IMR-90 (cell line): ENCODE measurements around the gene PDZD2. TPM values are rescaled to one million over a fixed set of nuclear protein-coding genes. Genes with fewer than 3 reads are reported as not detected.

Experiments
- ATAC-seq: fragments of 200-7000 bp; cut with Tn5 transposase; 2 replicates; pipeline ENCODE4 v1.9.1; 2020; ENCODE audit warnings: low read depth, mild to moderate bottlenecking, moderate library complexity
- BruUV-seq: library from RNA; stranded (reverse); fragments of 400-500 nt; replicated peaks from 2 replicates; lab custom pipeline; 2021; lab: Mats Ljungman, UMichigan
- CTCF ChIA-PET: fragments of 300-600 bp; formaldehyde crosslinking; extraction: SDS; loops from one replicate; lab custom pipeline; 2021; ENCODE audit warnings: antibody characterized with exemption; lab: Yijun Ruan, JAX
- POLR2A ChIA-PET: fragments of 300-600 bp; sonication (Branson Sonifier 250); formaldehyde crosslinking; loops from one replicate; lab custom pipeline; 2022; ENCODE audit warnings: antibody characterized with exemption; ENCODE audit not compliant: unreplicated experiment; lab: Charles Lee
- DNase-seq: peaks from one replicate; pipeline ENCODE4 v3.0.0; 2013
- H2AFZ ChIP-seq: replicated peaks from 2 replicates; pipeline ENCODE3; 2013; ENCODE audit warnings: low read length, mild to moderate bottlenecking; ENCODE audit not compliant: poor library complexity
- H2AK5ac ChIP-seq: 2 replicates; pipeline ENCODE4 v1.6.1; 2013; ENCODE audit warnings: low read depth, low read length, inconsistent platforms
- H2AK9ac ChIP-seq: replicated peaks from 2 replicates; pipeline ENCODE3; 2013; ENCODE audit warnings: mild to moderate bottlenecking, low read depth, low read length, moderate library complexity; ENCODE audit not compliant: poor library complexity
- H2BK120ac ChIP-seq: 2 replicates; pipeline ENCODE4 v1.6.1; 2013; ENCODE audit warnings: low read depth, low read length, inconsistent platforms
- H2BK15ac ChIP-seq: 3 replicates; pipeline ENCODE4 v1.6.1; 2013; ENCODE audit warnings: low read depth, low read length, inconsistent platforms
- H2BK20ac ChIP-seq: 2 replicates; pipeline ENCODE4 v1.6.1; 2013; ENCODE audit warnings: low read depth, mild to moderate bottlenecking, inconsistent platforms, low read length, moderate library complexity
- H2BK5ac ChIP-seq: 2 replicates; pipeline ENCODE4 v1.6.1; 2013; ENCODE audit warnings: mild to moderate bottlenecking, low read depth, low read length, inconsistent platforms; ENCODE audit not compliant: poor library complexity, severe bottlenecking
- H3K14ac ChIP-seq: replicated peaks from 2 replicates; pipeline ENCODE4 v1.6.1; 2013; ENCODE audit warnings: low read depth, low read length, inconsistent platforms
- H3K18ac ChIP-seq: 2 replicates; pipeline ENCODE4 v1.6.1; 2013; ENCODE audit warnings: low read depth, low read length, control low read depth
- H3K23ac ChIP-seq: 2 replicates; pipeline ENCODE4 v1.6.1; 2013; ENCODE audit warnings: low read depth, low read length, inconsistent platforms
- H3K27ac ChIP-seq: 2 replicates; pipeline ENCODE4 v1.5.1; 2013; ENCODE audit warnings: mild to moderate bottlenecking, control low read depth, low read length; ENCODE audit not compliant: insufficient read depth
- H3K27me3 ChIP-seq: 2 replicates; pipeline ENCODE4 v1.6.1; 2013; ENCODE audit warnings: low read length; ENCODE audit not compliant: control insufficient read depth, insufficient read depth
- H3K36me3 ChIP-seq: 2 replicates; pipeline ENCODE4 v1.6.1; 2013; ENCODE audit warnings: low read length, mixed read lengths; ENCODE audit not compliant: control insufficient read depth, insufficient read depth
- H3K4ac ChIP-seq: 2 replicates; pipeline ENCODE4 v1.6.1; 2013; ENCODE audit warnings: low read depth, low read length, inconsistent platforms
- H3K4me1 ChIP-seq: 2 replicates; pipeline ENCODE4 v1.6.1; 2013; ENCODE audit warnings: low read length, mixed read lengths; ENCODE audit not compliant: control insufficient read depth, insufficient read depth
- H3K4me2 ChIP-seq: 2 replicates; pipeline ENCODE4 v1.6.1; 2013; ENCODE audit warnings: low read depth, mild to moderate bottlenecking, control low read depth, low read length, moderate library complexity
- H3K4me3 ChIP-seq: 2 replicates; pipeline ENCODE4 v1.5.1; 2013; ENCODE audit warnings: low read depth, mild to moderate bottlenecking, control low read depth, low read length, moderate library complexity; ENCODE audit not compliant: insufficient read depth
- H3K56ac ChIP-seq: 2 replicates; pipeline ENCODE4 v1.6.1; 2013; ENCODE audit warnings: low read length, inconsistent platforms; ENCODE audit not compliant: insufficient read depth; ENCODE audit errors: extremely low read depth
- H3K79me1 ChIP-seq, 2 experiments: 2 replicates each; pipeline ENCODE4 v1.6.1; 2013; ENCODE audit warnings: low read length in 2 of 2, inconsistent platforms in 1 of 2, low read depth in 1 of 2
- H3K9ac ChIP-seq: 2 replicates; pipeline ENCODE4 v1.6.1; 2013; ENCODE audit warnings: low read depth, low read length, control low read depth
- H3K9me1 ChIP-seq: 2 replicates; pipeline ENCODE4 v1.6.1; 2013; ENCODE audit warnings: low read length, inconsistent platforms; ENCODE audit not compliant: insufficient read depth
- H3K9me3 ChIP-seq: 2 replicates; pipeline ENCODE4 v1.6.1; 2013; ENCODE audit warnings: low read length; ENCODE audit not compliant: control insufficient read depth, insufficient read depth
- H4K20me1 ChIP-seq: 2 replicates; pipeline ENCODE4 v1.6.1; 2013; ENCODE audit warnings: low read length, inconsistent platforms; ENCODE audit not compliant: insufficient read depth
- H4K5ac ChIP-seq: 2 replicates; pipeline ENCODE4 v1.6.1; 2013; ENCODE audit warnings: mild to moderate bottlenecking, low read depth, low read length, control low read depth
- H4K8ac ChIP-seq, 2 experiments: 2 replicates each; pipeline ENCODE4 v1.6.1; 2013; ENCODE audit warnings: low read depth in 2 of 2, low read length in 2 of 2, control low read depth in 1 of 2, inconsistent platforms in 1 of 2
- H4K91ac ChIP-seq: 2 replicates; pipeline ENCODE4 v1.6.1; 2013; ENCODE audit warnings: low read depth, low read length, inconsistent platforms; ENCODE audit not compliant: insufficient read depth
- BHLHE40 ChIP-seq: fragments of 150-350 bp; IDR thresholded peaks from 2 replicates; pipeline ENCODE4 v1.6.1; 2016; ENCODE audit warnings: mild to moderate bottlenecking, low read depth, low read length
- CTCF ChIP-seq: conservative IDR thresholded peaks from 2 replicates; pipeline ENCODE4 v1.5.1; 2012; ENCODE audit warnings: mild to moderate bottlenecking, low read depth, low read length, improper control_type of control experiment
- MAFK ChIP-seq: IDR thresholded peaks from 2 replicates; pipeline ENCODE4 v1.6.1; 2012; ENCODE audit warnings: low read depth, low read length, improper control_type of control experiment
- MXI1 ChIP-seq: IDR thresholded peaks from 2 replicates; pipeline ENCODE4 v1.6.1; 2012; ENCODE audit warnings: low read depth, mild to moderate bottlenecking, low read length, moderate library complexity, borderline replicate concordance
- RCOR1 ChIP-seq: IDR thresholded peaks from 2 replicates; pipeline ENCODE4 v1.6.1; 2012; ENCODE audit warnings: mild to moderate bottlenecking, low read length, improper control_type of control experiment; ENCODE audit not compliant: insufficient replicate concordance
- RFX5 ChIP-seq: IDR thresholded peaks from 2 replicates; pipeline ENCODE4 v1.8.0; 2012; ENCODE audit warnings: low read depth, mild to moderate bottlenecking, low read length, moderate library complexity
- USF2 ChIP-seq: fragments of 150-350 bp; IDR thresholded peaks from 2 replicates; pipeline ENCODE4 v1.6.1; 2017; ENCODE audit warnings: mild to moderate bottlenecking, antibody characterized with exemption, low read length, low read depth
- WGBS, 2 experiments: methylation state at CpG; one replicate each; pipeline versions ENCODE4 v1.1.5 to v1.1.7; 2013; ENCODE audit warnings: missing lambda C conversion rate in 2 of 2; ENCODE audit not compliant: insufficient read length in 1 of 2; ENCODE audit errors: extremely low coverage in 2 of 2; 5-methylcytosine and 5-hydroxymethylcytosine counted together
- dilution Hi-C: fragments of 300-500 bp; cut with HindIII; formaldehyde crosslinking; loops from one replicate; pipeline ENCODE4 v1.14.3; 2018; ENCODE audit warnings: low sequenced_read_pairs; ENCODE audit not compliant: unreplicated experiment
- in situ Hi-C: fragments of 300-500 bp; cut with MboI; formaldehyde crosslinking; loops from 3 replicates; pipeline ENCODE4 v1.14.3; 2019; ENCODE audit warnings: low sequenced_read_pairs, inconsistent platforms, mixed read lengths
- intact Hi-C: fragments of 100-400 bp; cut with micrococcal nuclease; formaldehyde crosslinking; loops from 2 replicates; pipeline ENCODE4 v1.10.0; 2022
- polyA plus RNA-seq, 3 experiments: library from polyadenylated mRNA; depleted of rRNA; stranded (reverse); fragments of >200 nt; gene quantifications; 2 replicates each; pipeline ENCODE4 v1.2.3, GENCODE V29; 2012; ENCODE audit warnings: low replicate concordance in 1 of 3
- total RNA-seq: library from RNA; depleted of rRNA; stranded (reverse); fragments of >200 nt; gene quantifications from 2 replicates; pipeline ENCODE4 v1.2.3, GENCODE V29; 2012

The PDZD2 gene
- total and polyA plus RNA-seq, 2 of the 4 experiments (the other 2 are of a cell fraction) = under 0.01 to 0.02 TPM

DNA sequence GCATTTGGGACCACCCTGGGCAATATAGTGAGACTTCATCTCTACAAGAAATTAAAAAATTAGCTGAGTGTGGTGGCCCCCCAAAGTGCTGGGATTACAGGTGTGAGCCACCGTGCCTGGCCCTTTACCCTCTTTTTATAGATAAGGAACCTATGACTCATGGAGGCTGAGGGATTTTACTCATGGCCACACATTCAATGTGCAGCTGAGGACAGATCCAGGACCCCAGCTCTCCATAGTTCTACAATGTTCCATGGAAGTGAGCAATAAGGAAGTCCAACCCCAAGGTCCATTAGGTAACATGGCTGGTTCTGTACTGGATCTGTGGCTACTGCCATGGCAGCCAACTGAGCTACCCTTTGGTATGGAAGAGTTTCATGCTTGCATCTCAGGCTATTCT lies 25.3 kb upstream of the PDZD2 start:
- no peak for ATAC-seq
- in situ Hi-C loops = no loop called here

More for the DNA sequence above, 25.3 kb upstream of the PDZD2 start:
- Histone ChIP-seq H2AFZ (no peak overlapping the region), H2BK15ac (no peak overlapping the region), H2BK5ac (no peak overlapping the region), H4K20me1 (no peaks in the 10 kb centered on the region), H3K27me3 (peaks cover 8% of the 10 kb centered on the region), H2BK120ac (no peak overlapping the region), H3K4ac (no peak overlapping the region), H4K91ac (no peak overlapping the region), H3K79me1 (no peaks in the 10 kb centered on the region), H3K4me1 (no peaks in the 10 kb centered on the region), H2AK5ac (no peak overlapping the region), H3K36me3 (no peaks in the 10 kb centered on the region), H3K9ac (no peak overlapping the region), H3K4me3 (no peak overlapping the region), H4K5ac (no peak overlapping the region), H3K23ac (no peak overlapping the region), H3K9me1 (no peaks in the 10 kb centered on the region; the same call in 1 of the 2 replicates), H3K4me2 (no peak overlapping the region), H3K56ac (no peak overlapping the region), H4K8ac (no peak overlapping the region), H3K9me3 (no peaks in the 10 kb centered on the region), H3K14ac (no peak overlapping the region), H3K27ac (no peak overlapping the region), H3K18ac (no peak overlapping the region), H2BK20ac (no peak overlapping the region), H2AK9ac (no peak overlapping the region)
- intact Hi-C loops = no loop called here
- POLR2A ChIA-PET = no interaction called here
- CTCF ChIA-PET = no interaction called here
- WGBS, 2 experiments = no CpG with 5 or more reads among the region's 1 CpG
- DNase-seq = no peak
- dilution Hi-C loops = no loop called here
- TF ChIP-seq RCOR1 (no peak), CTCF (no peak), BHLHE40 (no peak), MAFK (no peak), USF2 (no peak), MXI1 (no peak), RFX5 (no peak)
- BruUV-seq = no TSS peak
